Measurements from ENCODE around the gene TMCO4.
A peak's percentile ranks its signal among the peaks of the same experiment; 100 is the strongest.

Gene TMCO4

GRCh38 chr1:19715334-19716203, 84.1 kb downstream of the TMCO4 start:
- peak; percentile 83 to 88 for DNase-seq (ENCODE audit: low read depth in 2 of 2)

- DNase-seq (ENCODE audit: low read depth in 2 of 2), result no peak
These were observed 86.8 kb downstream of the TMCO4 start for GRCh38 chr1:19712928-19713327.

DNA sequence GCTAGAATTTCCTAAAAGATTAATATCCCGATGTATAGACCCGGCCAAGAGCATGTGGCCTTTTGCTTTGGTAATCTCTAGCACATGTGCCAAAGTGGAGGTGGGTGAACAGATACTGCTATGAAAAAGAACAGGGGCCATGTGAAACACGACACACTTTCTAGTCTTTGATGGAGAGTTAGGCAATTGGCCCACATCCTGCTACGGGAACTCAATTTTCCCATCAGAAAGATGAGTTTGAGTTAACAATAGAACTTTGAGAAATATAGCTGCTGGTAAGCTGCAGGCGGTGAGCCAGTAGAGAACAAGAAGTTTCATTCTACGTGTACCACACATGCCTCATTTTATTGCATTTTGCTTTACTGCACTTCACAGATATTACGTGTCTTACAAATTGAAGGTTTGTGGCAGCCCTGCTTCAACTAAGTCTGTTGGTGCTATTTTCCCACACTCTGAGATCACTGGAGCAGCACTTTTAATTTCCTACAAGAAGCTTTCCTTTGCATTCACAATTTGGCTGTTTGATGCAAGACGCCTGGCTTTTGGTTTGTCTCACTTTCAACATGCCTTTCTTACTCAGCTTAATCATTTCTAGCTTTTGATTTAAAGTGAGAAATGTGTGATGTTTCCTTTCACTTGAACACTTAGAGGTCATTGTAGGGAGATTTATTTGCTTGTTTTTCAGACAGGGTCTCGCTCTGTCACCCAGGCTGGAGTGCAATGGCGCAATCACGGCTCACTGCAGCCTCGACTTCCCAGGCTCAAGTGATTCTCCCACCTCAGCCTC, 88.7 kb downstream of the TMCO4 start:
- peak; percentile 27 to 48 for DNase-seq (ENCODE audit: low read depth in 2 of 2)

DNA sequence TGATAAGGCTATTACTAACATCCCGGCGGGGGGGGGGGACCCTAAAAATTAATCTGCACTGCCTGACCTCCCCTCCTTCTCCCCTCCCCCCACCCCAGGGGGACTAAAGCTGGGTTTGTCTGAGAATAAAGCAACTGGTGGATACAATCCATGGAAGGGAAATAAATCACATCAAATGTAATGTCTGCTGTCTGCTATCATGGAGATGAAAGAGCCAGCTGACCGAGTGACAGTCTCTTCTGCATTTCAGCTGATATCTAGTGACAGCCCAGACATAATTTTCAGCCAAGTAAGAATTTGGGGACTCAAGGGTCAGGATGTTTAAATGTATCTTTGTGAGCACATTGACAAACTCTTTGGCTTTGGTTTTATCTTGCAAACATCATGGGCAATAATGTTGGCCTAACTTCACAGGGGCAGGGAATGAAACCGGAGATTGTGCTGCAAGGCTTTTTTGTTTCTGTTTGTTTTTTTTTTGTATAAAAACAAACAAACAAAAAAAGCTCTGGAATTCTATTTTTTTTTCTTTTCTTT, 90.4 kb downstream of the TMCO4 start:
- DNase-seq (ENCODE audit: low read depth in 2 of 2), result no peak

DNA sequence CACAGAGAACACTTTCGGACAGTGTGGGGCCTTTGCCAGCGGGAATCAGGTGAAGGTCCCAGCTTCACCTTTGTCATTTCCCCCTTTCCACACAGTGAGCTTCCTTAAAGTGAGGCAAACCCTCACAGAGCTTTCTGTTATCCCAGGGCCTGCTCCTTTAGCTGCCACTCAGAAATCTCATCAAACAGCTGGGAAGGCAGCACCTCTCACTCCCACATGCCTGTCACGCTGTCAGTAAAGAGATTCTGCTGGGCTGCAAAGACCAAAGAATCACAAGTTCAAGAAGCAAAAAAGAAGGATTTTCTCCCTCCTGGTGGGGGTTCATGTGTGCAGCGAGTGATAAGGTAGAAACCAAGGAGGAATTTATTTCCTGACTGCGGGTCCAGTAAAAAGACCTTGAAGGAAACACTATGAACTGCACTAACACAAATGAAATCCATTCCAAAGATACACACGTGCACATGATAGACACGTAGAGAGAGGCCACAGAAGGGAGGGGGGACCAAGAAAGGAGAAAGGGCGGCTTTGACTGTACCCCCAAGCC, 91.1 kb downstream of the TMCO4 start:
- no peak for DNase-seq (ENCODE audit: low read depth in 2 of 2)

DNA sequence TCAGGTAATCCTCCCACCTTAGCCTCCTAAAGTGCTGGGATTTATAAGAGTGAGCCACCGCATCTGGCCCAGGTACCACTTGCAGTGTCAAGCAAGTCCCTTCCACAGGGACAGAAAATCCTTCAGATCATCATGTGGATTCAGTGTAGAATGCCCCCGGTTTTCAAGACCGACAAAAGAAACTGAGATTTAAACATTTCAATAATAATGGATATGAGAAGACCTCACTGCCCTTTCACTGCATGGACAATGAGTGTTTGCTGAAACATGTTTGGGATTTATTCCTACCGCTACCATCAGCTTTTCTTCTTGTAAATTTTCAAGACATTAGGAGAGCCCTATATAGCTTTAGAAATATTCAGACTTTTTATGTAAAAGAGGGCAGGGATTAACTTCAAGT, 93.6 kb downstream of the TMCO4 start:
- DNase-seq (ENCODE audit: low read depth in 2 of 2), result no peak

- DNase-seq (ENCODE audit: low read depth in 2 of 2), result no peak
These were observed 94.3 kb downstream of the TMCO4 start for GRCh38 chr1:19705464-19705863.

DNA sequence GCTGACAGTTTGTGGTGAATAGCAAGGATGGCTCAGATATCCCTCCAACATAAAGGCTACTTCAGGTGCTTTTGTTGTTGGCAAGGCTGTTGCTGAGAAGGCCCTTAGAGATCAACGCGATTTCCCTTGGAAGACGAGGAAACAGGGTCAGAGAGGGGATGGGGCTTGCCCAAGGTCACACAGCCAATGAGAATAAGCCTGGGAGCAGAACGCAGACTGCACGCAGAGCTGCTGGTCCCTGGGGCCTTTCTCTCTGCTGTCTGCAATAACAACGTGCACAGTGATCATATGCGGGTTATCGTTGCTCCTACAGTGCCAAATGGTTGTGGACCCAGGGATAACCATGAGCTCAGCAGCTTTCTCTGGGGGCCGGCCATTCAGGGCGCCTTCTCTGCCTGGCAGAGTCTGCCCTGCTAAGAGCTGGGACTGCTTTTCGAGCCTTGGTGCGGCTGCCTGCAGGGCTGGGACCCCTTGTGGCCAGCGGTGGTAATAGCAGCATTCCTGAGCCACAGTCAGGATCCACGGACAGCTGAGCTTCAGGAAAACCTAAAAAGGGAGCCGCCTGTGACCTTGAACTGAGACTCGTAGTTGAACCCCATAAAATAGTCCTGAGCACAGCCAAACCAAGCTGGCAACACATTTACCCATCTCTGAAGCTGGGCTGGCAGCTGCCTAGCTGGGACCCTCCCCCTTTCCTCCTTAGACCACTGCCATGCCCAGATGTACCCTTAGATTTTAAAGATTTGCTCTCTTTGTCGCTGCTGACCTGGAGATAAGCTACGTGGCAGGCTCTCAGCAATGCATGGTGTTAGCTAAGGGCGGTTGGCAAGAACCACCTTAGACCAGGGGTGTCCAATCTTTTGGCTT, 95.2 kb downstream of the TMCO4 start:
- peak; percentile 15 to 45 for DNase-seq (ENCODE audit: low read depth in 2 of 2)

- DNase-seq (ENCODE audit: low read depth in 2 of 2), result no peak
These were observed 96.4 kb downstream of the TMCO4 start for GRCh38 chr1:19703280-19703679.

DNA sequence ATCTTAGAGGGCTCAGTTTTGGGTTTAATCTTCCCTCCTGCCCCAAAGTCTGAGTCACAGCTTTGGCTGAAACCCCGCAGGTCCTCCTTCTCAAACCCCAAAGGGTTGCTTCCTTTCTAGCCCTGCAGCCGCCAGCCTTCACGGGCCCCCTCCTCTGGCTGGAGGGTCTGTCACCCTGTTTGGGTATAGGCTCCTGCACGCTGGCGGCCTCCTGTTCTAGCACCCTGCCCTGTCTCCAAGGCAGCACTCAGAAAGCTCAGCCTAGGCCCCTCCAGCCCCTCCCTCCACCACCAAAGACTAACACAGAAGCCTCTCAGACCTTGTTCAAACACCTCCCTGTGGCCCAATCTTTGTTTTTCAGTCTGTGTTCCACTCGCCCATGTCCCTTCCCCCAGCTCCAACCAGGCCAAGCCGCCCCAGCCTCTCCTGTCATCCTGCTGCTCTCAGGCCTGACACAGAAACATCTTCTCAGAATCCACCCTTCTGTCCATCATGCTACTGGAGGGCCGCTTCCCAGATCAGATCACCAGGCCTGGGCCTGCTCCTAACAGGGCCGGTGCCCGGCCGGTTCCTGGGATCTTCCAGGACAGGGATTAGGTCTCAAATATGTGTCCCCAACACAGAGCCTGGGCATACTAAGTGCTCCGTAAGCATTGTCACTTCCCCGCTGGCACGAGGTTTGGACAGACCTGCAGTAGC, 99.5 kb downstream of the TMCO4 start:
- no peak for DNase-seq (ENCODE audit: low read depth in 2 of 2)

DNA sequence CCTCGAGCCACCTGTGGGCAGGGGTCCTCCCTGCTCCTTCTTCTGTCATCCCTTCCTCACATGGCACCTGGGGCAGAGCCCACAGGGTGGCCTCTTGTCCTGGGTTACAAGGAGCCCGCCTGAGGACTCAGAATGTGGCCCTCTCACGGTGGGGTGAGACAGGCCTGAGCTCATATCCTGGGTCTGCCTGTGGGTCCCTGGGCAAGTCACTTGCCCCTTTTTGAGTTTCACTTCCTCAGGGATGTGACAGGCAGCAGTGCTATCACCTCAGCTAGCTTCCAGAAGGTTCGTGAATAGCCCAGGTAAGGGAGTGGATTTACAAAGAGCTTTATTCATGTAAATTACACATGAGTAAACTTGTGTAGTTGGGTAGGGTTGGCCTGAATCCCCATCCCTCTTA, 101.5 kb downstream of the TMCO4 start:
- DNase-seq (ENCODE audit: low read depth in 2 of 2), result no peak

GRCh38 chr1:19696820-19697219, 102.9 kb downstream of the TMCO4 start:
- DNase-seq (ENCODE audit: low read depth in 2 of 2), result no peak

- no peak for DNase-seq (ENCODE audit: low read depth in 2 of 2)
These were observed 103.9 kb downstream of the TMCO4 start for GRCh38 chr1:19695772-19696171.

- no peak for DNase-seq (ENCODE audit: low read depth in 2 of 2)
These were observed 105.4 kb downstream of the TMCO4 start for GRCh38 chr1:19694298-19694697.

DNA sequence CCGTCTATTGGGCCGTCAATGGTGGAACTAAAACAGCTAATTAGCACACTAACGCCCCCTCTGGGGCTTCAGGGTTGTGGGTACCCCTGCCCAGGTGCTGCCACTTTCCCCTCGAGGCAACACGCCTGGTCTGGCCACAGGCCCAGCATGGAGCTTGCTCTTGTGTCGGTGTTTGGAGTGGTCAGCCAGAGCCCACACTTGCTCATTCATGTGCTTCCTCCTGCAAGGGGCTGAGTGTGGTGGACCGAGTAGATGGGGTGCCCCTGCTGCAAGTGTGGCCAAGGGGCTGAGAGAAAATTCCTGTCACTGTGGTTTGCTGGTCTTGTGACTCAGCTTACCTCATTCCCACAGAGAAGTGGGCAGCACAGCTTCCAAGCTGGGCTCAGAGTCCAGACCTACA, 109.4 kb downstream of the TMCO4 start:
- no peak for DNase-seq (ENCODE audit: low read depth in 2 of 2)

- no peak for DNase-seq (ENCODE audit: low read depth in 2 of 2)
These were observed 109.9 kb downstream of the TMCO4 start for GRCh38 chr1:19689856-19690255.

DNA sequence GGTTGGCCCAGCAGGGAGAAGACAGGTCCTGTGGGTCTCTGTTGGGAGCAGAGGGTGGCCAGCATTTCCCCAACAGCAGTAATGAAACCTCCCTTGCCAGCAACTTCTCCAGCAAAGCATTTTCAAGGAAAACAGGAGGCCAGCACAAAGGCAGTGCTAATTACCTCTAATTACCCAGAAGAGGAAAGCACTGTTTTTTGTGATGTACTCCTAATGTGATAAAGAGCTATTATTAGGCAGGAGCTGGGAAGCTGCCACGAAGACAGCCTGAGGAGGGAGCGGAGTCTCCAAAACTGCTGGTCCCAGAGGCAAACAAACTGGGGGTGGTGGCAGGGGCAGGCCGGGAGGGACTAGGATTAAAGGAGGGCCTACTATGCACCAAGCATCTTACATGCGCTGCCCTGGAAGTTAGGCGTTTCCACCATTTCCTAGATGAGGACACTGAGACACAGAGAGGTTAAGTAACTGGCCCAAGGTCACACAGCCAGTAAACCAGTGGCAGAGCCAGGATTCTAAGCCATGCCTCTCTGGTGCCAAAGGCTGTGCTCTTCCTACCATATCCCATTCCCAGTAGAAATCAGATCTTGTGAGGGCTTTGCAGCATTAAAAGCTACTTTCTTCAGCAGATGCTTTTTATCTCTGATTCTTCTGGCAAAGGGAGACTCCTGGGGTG, 110.5 kb downstream of the TMCO4 start:
- DNase-seq (ENCODE audit: low read depth in 2 of 2), result no peak

DNA sequence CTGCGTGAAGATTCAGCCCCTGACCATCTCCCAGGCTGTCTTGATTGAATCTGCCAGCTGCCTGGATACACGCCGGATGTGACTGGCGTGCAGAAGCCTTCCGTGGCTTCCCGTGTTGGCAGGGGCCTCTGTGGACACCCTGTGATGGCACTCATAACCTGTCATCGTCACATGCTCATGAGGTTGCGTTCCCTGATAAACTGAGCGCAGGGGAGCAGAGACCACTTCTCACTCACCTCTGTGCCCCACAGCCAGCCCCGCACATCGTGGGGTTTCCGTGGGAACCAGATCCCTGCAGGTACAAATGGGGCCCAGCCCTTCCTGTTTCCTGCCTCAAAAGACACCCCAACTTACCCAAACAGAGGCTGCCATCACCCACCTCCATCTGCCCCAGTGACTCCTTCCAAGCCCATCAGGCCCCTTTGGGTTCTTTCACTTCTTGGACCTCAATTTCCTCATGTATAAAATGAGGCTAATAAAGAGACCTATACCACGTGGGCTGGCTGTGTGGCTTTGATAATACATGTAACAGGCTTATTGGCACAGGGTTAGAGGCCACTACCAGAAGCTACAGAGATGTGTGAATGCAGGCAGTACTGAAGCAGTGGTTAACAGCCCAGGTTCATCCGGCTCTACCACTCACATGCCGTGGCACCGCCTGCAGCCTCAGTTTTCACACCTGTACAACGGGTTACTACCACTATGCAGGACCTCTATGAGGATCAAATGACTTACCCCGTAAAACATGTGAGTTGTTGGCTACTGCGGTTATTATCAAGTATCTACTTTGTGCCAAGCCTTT, 111.5 kb downstream of the TMCO4 start:
- no peak for DNase-seq (ENCODE audit: low read depth in 2 of 2)

- no peak for DNase-seq (ENCODE audit: low read depth in 2 of 2)
These were observed 112.3 kb downstream of the TMCO4 start for GRCh38 chr1:19687414-19687813.

Data from stimulated activated CD4-positive, alpha-beta T cell treated with anti-CD3 and anti-CD28 coated beads, Interleukin-15, amount 100 ng/mL, for 48 hours (primary cell).